ENCODE measurements around the gene ATP5MG. TPM values are rescaled to one million over a fixed set of nuclear protein-coding genes. Genes with fewer than 3 reads are reported as not detected.

The ATP5MG gene
- total RNA-seq, 1 experiment from 2014 or later = 537 TPM

DNA sequence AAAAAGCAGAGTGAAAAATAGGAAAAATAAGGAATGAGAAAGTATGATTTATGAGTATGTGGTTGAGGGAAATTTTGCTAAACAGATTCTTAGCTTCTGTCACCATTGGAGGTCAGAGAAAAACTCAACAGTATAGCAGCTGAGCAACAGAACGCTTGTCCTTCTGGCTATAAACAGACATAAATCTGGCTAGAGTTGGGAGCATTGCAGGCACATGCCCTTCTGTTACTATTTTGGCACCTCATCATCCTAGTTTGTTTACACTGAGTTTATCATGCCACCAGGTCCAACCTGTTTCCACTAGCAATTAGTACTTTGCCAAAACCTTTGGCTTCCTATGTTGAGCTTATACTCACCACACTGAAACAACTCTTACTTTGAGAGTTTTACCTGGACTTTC is 35.1 kb upstream of the ATP5MG start:
- H3K27ac Mint-ChIP-seq (ENCODE audit: unreplicated experiment) = no peak overlapping the region
- no peaks in the 10 kb centered on the region for H3K4me1 Mint-ChIP-seq (ENCODE audit: low read depth, unreplicated experiment)
- TF ChIP-seq CTCF (IDR thresholded peaks at IDR 0.05; ENCODE audit: insufficient read depth in 1 of 2, low read depth in 1 of 2, low read length in 1 of 2, severe bottlenecking in 1 of 2, unreplicated experiment in 1 of 2) = no peak
- H3K4me3 Mint-ChIP-seq (ENCODE audit: unreplicated experiment) = no peak overlapping the region
- no peaks in the 10 kb centered on the region for H3K27me3 ChIP-seq (replicated peaks; ENCODE audit: control insufficient read depth, insufficient read depth, low read length)
- no peaks in the 10 kb centered on the region for H3K9me3 ChIP-seq
- H3K9me3 Mint-ChIP-seq (ENCODE audit: unreplicated experiment) = no peaks in the 10 kb centered on the region
- POLR2A ChIA-PET = no interaction called here
- intact Hi-C loops (cut with micrococcal nuclease; ENCODE audit: unreplicated experiment) = no loop called here
- DNase-seq = no peak
- H3K4me1 ChIP-seq = no peaks in the 10 kb centered on the region
- peaks cover 78% of the 10 kb centered on the region for H3K36me3 Mint-ChIP-seq (ENCODE audit: insufficient read depth, unreplicated experiment)
- CTCF ChIA-PET = interaction anchor here (0.7 to 1.1 kb wide), 2 partner anchors 102 to 201 kb away, joined by 3 to 4 read pairs; partner anchors contain the start of gene MPZL2
- no peak overlapping the region for H3K4me3 ChIP-seq (ENCODE audit: low read depth, low read length)
- BruUV-seq (replicated peaks) = no TSS peak
- peaks cover 10% of the 10 kb centered on the region for H3K36me3 ChIP-seq (ENCODE audit: control insufficient read depth, insufficient read depth, low read length)
- H3K27me3 Mint-ChIP-seq (ENCODE audit: insufficient read depth, unreplicated experiment) = no peaks in the 10 kb centered on the region

DNA sequence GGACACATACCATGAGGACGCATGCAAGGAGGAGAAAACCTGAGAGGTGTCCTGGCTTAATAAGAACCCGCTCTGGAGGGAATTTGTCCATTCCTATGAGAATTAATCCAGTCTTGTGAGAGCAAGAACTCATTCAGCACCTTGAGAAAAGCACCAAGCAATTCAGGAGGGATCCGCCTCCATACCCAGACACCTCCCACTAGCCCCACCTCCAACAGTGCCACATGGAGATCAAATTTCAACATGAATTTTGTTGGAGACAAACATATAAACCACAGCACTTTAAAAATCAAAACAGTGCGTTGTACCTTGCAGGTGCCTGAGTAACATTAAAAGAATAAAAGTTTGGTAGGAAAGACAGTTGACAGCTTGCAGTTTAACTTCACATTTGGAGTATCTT is 30.6 kb upstream of the ATP5MG start:
- Histone ChIP-seq H3K36me3 (ENCODE audit: control insufficient read depth, insufficient read depth, low read length) (peaks cover 13% of the 10 kb centered on the region), H3K4me1 (no peaks in the 10 kb centered on the region), H3K9me3 (no peaks in the 10 kb centered on the region), H3K27me3 (replicated peaks; ENCODE audit: control insufficient read depth, insufficient read depth, low read length) (no peaks in the 10 kb centered on the region), H3K4me3 (ENCODE audit: low read depth, low read length) (no peak overlapping the region)
- intact Hi-C loops (cut with micrococcal nuclease; ENCODE audit: unreplicated experiment) = no loop called here
- Mint-ChIP-seq H3K27ac (ENCODE audit: unreplicated experiment) (no peak overlapping the region), H3K4me3 (ENCODE audit: unreplicated experiment) (no peak overlapping the region), H3K4me1 (ENCODE audit: low read depth, unreplicated experiment) (no peaks in the 10 kb centered on the region), H3K36me3 (ENCODE audit: insufficient read depth, unreplicated experiment) (peaks cover 98% of the 10 kb centered on the region), H3K27me3 (ENCODE audit: insufficient read depth, unreplicated experiment) (no peaks in the 10 kb centered on the region), H3K9me3 (ENCODE audit: unreplicated experiment) (no peaks in the 10 kb centered on the region)
- CTCF ChIA-PET = interaction anchor here (0.6 kb wide), 2 partner anchors 49 to 172 kb away, joined by 3 read pairs; no protein-coding TSS in a partner anchor
- no TSS peak for BruUV-seq (replicated peaks)
- no peak for TF ChIP-seq CTCF (IDR thresholded peaks at IDR 0.05; ENCODE audit: insufficient read depth in 1 of 2, low read depth in 1 of 2, low read length in 1 of 2, severe bottlenecking in 1 of 2, unreplicated experiment in 1 of 2)
- no peak for DNase-seq
- POLR2A ChIA-PET = no interaction called here

DNA sequence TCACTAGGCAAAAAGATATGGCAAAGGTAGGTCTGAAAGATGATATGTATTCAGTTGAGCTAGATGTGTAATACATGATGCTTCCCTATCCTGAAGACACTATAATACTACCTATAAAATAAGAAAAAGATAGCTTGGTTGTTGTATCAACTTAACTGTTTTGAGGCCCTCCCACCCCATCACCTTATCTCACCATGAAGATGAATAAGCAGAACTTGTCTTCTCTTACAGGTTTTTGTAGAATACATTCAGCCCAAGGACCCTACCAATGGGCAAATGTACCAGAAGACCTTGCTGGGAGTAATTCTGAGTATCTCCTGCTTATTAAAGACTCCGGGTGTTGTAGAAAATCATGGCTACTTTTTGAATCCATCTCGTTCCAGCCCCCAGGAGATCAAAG is 28.1 kb upstream of the ATP5MG start:
- H3K27me3 Mint-ChIP-seq (ENCODE audit: insufficient read depth, unreplicated experiment) = no peaks in the 10 kb centered on the region
- no peak overlapping the region for H3K4me3 Mint-ChIP-seq (ENCODE audit: unreplicated experiment)
- CTCF ChIA-PET = interaction anchor here (0.7 to 1.0 kb wide), 2 partner anchors 77 to 965 kb away, joined by 3 read pairs; no protein-coding TSS in a partner anchor
- peaks cover 100% of the 10 kb centered on the region for H3K36me3 Mint-ChIP-seq (ENCODE audit: insufficient read depth, unreplicated experiment)
- no peak for TF ChIP-seq CTCF (IDR thresholded peaks at IDR 0.05; ENCODE audit: insufficient read depth in 1 of 2, low read depth in 1 of 2, low read length in 1 of 2, severe bottlenecking in 1 of 2, unreplicated experiment in 1 of 2)
- no peak for DNase-seq
- Histone ChIP-seq H3K4me1 (no peaks in the 10 kb centered on the region), H3K36me3 (ENCODE audit: control insufficient read depth, insufficient read depth, low read length) (peaks cover 14% of the 10 kb centered on the region), H3K9me3 (no peaks in the 10 kb centered on the region), H3K27me3 (replicated peaks; ENCODE audit: control insufficient read depth, insufficient read depth, low read length) (no peaks in the 10 kb centered on the region), H3K4me3 (ENCODE audit: low read depth, low read length) (no peak overlapping the region)
- no peaks in the 10 kb centered on the region for H3K9me3 Mint-ChIP-seq (ENCODE audit: unreplicated experiment)
- H3K4me1 Mint-ChIP-seq (ENCODE audit: low read depth, unreplicated experiment) = no peaks in the 10 kb centered on the region
- no TSS peak for BruUV-seq (replicated peaks)
- intact Hi-C loops (cut with micrococcal nuclease; ENCODE audit: unreplicated experiment) = no loop called here
- no peak overlapping the region for H3K27ac Mint-ChIP-seq (ENCODE audit: unreplicated experiment)
- POLR2A ChIA-PET = interaction anchor here (0.6 kb wide), 2 partner anchors 137 to 152 kb away, joined by 4 read pairs; no protein-coding TSS in a partner anchor
